SHP77 (cell line): ENCODE measurements around the gene PPEF1.
"Not testable (repeated sequence)": the region's sequence is repeated elsewhere in the genome, so short reads cannot be mapped to it uniquely, and the experiment has no call there.

Experiments used
- DNase-seq, 2 experiments: peaks; one replicate each; lab custom pipeline; 2025; lab: John Stamatoyannopoulos, UW

Gene PPEF1

DNA sequence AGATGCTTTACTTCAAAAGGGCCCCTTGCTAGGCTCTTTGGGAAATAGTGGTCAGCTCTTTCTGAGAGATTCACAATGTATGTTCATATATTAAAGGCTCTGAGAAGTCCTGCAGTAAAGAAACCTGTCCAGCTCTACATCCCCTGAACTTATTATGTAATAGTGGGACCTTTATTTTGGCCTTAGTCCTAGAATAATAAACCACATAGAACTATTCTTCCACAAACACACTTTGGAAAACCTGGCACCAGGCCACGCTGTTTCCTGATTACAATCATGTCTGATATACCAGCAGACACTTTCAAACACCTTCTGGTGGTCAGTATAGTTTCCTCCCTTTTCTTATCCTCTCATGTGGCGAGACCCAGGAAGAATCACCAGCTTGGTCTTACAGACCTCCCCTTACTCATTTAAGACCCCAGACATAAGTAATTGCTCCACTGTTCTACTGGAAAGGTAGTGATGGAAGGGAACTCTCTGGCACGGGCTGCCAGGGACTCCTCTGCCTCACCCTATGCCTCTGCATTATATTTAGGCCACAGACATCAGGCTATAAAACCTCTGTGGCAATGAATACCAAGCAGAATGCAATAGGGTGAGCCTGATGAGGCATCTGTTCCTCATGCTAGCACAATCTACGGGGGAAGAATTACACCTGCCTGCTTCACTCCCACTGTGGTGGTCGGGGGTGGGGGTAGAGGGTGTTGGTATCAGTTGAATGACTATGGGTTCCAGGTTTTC, 5.7 kb upstream of the PPEF1 start:
- DNase-seq, result no peak

DNA sequence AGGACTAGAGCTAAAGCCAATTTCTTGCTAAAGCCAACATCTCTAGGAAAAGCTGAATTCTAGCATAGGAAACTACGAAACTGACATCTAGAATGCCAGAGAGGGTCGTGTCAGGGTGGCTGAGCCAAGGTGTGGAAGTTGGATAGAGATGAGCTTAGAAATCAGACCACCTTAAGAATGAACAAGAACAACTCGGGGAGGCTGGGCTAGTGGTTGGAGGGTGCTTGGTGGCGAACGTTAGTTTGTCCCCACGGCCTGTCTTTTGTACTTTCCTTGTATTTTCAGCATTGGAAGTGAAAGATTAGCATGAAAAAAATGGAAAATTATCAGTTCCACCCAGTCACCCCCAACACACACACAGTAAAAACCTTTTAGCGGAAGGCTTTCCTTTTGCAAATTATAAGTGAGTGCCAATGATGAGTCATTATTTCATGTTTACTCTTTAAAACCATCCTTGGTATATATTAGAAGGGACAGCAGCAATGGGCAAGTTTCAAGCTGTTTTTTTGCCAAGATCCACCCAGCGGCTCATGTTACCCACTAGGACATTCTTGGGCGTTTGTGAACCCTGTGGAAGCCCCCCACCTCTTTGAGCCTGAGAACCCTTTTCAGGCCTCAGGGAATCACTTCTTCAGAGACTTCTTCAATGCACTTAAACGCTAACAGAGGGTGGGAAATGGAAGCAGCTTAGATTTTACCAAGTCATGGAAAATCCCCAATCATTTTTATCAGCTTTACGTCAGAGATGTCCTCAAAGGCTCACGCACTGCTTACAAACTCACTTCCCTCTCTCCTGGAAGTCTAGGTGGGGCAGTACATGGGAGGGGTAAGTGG, 4.9 kb upstream of the PPEF1 start:
- DNase-seq, result no peak

DNA sequence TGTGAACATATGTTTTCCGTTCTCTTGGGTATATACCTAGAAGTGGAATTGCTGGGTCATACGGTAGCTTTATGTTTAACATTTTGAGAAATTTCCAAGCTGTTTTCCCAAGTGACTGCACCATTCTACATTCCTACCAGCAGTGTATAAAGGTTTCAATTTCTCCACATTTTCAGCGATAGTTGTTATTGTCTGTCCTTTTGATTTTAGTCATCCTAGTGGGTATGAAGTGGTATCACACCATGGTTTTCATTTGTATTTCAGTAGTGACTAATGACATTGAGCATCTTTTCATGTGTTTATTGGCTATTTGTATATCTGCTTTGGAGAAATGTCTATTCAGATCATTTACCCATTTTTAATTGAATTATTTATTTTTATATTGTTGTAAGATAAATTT, 2.4 kb downstream of the PPEF1 start:
- no peak for DNase-seq

DNA sequence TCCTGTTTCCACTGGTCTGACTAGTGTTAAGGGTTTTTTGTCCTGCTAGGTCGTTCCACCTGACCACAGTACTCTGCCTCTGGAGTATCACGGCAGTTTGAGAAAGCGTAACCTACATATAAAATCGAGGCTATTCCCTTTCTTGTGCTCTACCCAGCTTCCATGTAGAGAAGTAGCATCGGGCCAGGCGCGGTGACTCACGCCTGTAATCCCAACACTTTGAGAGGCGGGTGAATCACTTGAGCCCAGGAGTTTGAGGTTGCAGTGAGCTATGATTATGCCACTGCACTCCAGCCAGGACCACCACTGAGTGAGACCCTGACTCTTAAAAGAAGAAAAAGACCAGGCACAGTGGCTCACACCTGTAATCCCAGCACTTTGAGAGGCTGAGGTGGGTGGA, 7.5 kb downstream of the PPEF1 start:
- DNase-seq, result no peak

DNA sequence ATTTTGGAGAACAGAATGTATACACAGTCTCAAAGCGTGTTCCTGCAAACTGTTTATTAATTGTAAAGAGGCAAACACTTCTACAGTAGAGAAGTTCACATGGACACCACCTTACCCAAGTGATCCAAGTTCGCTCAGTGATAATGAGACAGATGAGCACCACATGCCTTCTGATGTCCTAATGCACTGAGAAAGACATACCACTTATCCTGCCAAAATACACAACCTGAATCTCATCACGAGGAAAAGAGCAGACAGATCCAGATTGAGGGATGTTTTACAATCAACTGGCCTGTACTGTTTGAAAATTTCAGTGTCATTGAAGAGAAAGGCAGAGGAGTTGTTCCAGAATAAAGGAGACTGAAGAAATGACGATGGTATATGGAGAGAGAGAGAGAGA, 12.4 kb downstream of the PPEF1 start:
- no peak for DNase-seq

DNA sequence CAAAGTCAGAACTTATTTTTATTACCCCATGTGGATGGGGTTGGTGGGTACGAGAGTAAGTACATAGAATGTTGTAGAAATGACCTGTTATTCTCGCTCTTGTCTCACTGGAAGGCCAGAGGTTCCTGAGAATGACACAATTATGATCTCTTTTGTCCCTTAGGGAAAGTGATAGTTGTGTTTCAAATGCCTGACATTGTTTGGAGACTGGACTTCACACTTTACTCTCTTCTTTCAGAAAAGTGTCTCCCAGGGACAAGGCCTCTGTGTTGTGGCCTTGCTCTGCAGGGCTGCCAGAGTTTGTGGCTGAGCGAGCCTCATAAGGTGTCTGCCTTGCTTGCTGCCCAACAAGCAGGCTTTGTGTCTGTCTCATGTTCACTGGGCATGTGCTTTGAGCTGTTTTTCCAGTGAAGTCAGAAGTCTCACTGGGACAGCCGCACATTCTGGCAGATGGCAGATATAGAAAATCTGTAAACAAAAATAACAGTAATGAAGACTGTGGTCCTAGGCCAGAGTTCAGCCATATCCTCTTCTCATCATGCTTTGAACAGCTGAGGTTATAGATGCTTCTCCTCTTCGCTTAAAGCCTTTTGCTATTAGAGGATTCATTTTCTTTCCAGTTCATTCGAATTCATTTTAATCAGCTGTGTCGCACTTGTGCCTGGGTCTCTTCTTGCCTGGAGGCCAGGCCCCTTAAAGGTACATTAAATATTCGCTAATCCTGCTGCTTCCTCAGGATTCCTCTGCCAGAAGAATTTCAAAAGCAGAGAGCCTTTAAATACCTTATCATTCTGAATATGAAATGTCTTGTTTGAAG, 14.4 kb downstream of the PPEF1 start:
- no peak for DNase-seq

DNA sequence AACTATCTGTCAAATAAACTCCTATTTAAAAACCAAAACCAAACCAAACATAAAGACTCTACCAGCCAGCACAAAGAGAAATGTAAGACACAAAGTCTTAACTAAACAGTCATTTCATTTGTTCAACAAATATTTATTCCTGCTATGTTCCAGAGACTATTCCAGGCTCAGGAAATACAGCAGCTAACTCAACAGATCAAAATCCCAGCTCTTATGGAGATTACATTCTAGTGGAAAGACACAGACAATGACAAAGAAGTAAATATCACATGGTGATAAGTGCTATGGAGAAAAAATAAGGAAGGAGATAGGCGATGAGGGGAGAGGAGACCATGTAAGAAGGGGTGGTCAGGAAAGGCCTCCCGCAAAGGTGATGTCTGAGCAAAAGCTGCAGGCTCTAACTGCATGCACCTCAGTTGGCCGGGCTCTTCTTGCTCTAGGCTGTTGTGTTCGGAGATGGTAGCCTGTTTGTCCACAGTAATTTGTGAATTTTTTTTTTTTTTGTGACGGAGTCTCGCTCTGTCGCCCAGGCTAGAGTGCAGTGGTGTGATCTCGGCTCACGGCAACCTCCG, 15.1 kb downstream of the PPEF1 start:
- DNase-seq, result no peak

DNA sequence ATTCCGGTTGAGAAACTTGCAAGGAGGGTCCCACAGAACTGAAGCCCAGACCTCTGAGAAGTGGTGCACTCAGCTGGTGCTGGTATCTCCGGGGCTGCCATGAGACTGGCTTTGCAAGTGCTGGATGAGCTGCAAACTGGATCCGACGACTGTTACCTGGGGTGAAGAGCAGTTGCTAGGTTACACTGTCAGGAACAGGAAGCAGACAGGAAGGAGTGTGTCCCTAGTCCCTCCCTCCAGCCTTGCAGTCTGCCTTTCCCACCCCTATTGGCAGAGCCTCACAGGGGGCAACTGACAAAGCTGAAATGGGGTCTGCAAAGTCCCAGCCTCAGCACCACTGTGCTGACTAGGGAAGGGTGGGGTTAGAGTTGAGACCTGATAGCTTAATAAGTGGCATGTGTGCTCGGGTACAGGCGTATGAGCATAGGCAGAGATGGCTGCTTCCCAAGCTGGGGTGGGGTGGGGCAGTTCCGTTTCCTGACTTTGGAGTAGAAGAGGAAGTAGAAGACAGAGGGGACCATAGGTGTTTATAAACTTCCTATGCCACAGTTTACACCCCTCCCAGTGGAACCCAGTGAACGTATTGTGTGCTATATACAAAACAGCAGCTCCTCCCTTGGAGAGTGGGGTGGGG, 18.0 kb downstream of the PPEF1 start:
- DNase-seq, result no peak

DNA sequence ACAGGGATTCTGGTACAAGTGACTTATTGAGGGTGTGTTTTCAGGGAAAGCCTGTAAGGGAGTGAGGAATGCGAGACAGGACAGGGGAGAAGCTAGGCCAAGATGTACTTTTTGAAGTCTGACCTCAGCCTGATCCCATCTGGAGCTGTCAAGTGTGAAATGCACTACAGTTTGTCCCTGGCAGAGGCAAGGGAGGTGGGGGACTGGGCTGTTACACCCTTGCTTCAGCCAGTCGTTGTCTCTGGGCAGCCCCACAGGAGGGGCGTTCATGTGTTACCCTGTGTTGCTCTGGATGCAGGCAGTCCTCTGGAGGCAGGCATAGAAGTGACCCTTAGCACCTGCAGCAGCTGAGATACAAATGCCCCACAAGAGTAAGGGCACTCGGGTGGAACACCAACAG, 25.8 kb downstream of the PPEF1 start:
- DNase-seq, result no peak

DNA sequence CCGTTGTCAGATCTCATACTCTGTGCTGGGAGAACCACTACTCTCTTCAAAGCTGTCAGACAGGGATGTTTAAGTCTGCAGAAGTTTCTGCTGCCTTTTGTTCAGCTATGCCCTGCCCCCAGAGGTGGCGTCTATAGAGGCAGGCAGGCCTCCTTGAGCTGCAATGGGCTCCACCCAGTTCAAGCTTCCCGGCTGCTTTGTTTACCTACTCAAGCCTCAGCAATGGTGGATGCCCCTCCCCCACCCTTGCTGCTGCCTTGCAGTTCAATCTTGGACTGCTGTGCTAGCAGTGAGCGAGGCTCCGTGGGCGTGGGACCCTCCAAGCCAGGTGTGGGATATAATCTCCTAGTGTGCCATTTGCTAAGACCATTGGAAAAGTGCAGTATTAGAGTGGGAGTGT, 32.2 kb downstream of the PPEF1 start:
- peak in 1 of 2 experiments; percentile 7 for DNase-seq

DNA sequence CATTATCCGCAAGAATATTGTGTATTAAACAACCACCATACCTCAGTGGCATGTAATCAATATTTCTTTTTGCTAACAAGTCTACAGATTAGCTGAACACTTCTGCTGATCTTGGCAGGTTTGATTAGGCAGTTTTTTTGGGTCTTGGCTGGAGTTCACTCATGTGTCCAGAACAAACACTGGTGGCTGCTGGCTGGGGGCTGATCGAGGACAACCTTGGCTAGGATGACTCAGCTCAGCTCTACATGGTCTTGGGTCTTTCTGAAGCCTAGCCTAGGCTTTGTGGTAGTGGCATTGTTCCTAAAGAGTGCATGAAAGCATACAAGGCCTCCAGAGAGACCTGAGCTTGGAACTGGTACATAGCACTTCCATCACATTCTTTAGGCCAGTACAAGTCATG, 41.1 kb downstream of the PPEF1 start:
- no peak for DNase-seq

DNA sequence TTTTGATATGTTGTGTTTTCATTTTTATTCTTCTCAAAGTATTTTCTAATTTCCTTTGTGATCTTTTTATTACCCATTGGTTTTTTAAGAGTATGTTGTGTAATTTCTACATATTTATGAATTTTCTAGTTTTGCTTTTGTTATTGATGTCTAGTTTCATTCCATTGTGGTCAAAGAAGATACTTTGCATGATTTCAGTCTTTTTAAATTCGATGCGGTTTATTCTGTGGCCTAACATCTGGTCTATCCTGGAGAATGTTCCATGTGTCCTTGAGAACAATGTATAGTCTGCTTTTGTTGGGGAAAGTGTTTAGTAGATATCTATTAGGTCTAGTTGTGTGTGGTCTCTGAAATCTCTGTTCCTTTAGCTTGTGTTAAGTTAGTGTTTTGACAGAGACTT, 46.2 kb downstream of the PPEF1 start:
- DNase-seq, result no peak

DNA sequence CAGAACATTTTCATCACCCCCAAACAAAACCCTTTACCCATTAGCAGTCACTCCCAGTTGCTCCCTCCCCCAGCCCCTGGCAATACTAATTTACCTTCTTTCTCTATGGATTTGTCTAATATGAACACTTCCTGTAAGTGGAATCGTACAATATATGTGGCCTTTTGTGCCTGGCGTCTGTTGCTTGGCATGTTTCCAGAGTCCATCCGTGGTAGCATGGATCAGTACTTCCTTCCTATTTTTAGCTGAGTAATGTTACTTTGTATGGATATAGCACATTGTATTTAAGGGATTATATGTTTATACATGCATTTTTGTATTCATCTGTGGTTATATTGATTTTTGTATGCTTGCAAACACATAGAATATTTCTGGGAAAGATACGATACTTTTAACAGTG, 48.2 kb downstream of the PPEF1 start:
- DNase-seq, result no peak

DNA sequence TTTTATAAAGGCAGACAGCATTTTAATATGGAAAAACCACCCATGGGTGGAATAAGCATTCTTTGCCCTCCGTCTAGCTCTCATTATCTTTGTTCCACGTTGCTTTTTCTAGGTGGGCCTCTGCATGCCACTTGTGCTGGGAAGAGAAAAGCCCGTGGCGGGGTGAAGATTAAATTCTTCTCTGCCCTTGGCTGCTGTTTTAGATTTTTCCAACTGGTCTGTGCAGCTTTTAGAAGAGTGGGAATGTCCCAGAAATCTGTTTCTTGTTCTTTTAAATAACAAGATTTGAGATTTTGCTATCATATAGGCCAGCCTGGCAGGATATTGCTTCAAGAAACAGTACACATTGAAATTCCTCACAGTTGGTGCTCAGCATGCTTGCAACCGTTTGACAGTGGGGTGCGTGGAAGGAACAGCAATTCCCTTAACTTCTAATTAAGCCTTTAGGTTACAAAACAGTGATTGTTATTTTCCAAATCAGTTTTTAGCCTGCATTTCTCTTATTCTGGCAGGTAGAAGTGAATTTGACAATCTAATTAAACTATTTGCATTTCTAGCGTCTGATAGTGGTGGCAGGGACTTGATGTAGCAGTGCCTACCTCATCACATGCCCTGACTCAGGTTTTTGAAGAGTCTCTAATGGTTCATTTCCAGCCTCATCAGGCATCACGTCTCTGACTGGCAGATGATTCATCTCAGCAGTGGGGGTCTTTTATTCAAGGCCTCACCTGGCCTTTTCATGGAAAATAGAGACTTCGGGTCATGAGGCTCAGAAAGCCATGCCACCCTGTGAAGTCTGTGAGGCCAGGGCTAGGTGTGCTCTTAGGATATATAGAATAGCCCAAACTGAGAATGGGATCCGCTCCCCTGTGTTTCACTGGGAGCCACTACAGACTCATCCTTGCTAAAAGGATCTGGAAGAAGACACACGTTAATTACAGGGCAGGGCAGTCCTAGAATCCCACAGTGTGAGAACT, 50.8 kb downstream of the PPEF1 start:
- DNase-seq, result no peak

DNA sequence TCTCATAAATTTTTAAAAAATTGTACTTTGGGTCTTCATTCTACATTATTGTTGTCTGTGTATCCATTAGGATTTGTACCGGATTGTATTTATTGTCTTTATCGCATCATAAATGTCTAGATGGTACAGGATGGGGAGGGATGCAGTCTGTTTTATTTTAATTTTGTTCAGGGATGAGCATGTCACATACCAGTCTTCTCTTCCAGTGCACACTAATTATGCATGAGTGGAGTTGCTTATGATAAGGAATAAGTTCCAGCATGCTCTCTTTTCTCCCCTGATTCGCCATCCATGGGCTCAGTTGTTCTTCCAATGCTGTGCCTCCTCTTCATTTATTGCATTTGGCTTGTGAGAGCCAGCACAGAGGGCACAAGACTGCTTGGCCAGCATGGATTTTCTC, 54.3 kb downstream of the PPEF1 start:
- no peak for DNase-seq

DNA sequence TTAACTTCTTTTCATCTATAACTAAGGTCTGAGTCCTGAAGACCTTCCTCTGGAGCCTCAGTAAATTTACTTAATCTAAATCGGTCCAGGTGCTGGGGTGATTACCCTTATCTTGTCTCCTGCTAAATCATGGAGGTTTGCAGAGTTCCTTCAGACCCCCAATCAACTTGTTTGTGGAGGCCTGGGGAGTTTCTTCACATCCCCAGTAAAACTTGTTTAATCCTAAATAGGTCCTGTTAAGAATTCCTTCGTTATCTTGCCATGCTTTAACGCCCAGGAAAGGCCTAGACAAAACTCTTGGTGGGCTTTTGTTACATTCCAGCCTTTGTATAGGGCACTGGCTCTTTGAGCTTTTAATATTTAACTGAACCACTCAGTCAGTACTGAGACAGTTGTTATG, 55.7 kb downstream of the PPEF1 start:
- DNase-seq, result not testable (repeated sequence)

DNA sequence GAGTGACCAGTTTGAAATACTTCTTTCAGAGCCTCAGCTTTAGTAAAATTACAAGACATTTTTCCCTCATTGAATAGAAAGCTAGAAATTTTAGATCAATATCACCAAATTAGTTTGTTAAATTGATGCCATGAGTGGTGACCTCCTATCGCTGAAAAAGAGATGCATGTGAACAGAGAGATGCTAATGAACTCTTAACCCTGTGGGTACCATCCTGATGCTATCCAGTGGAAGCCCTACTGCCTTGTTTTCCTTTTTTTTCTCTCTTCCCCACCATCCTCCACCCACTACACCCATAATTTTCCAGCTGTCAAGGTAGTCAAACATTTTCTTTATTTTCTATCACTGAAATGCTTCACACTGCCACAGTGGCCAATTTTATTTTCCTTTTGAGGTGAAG, 61.9 kb downstream of the PPEF1 start:
- DNase-seq, result no peak

DNA sequence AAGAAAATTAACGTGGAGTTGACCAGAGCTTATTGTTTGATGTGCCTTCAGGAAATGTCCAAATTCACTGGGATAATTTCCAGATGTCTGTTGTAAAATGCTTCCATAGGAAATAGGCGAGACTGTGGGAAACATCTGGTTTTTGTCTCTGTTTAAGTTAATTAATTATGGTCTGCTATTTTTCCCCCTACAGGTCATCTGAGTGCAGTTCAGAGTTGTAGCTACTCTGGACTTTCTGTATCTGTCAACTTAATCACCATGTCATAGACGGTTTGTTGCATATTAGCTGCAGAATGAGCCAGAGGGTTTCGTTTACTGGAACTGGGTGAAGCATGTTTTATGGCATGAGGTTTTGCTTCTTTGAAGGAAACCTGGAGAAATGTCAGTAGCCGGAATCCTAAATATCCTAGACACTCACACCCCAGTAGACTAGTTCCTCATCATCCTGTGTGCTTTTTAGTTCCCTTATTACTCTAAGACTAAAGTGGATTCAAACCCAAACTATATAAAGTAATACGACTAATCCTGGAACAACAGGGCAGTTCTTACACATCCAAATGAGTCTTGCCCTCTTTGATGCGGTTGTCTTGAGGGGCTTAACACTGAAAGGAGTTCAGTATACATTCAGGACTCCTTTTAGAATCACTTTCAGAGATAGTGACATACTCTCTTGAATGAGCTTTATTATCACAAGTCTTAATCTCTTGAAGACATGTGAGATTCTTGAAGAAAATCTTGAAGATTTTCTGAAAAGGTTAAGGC, 62.5 kb downstream of the PPEF1 start:
- DNase-seq, result no peak

DNA sequence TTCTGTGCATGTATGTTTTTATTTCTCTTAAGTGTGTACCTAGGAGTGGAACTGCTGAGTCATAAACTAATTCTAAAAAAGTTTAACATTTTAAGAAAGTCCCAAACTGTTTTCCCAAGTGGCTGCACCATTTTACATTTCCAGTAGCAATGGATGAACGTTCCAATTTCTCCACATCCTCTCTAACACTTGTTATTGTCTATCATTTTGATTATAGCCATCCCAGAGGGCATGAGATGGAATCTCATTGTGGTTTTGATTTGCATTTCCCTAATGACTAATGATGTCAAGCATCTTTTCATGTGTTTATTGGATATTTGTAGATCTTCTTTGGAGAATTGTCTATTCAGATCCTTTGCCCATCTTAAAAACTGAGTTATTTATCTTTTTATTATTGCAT, 82.5 kb downstream of the PPEF1 start:
- DNase-seq, result no peak

DNA sequence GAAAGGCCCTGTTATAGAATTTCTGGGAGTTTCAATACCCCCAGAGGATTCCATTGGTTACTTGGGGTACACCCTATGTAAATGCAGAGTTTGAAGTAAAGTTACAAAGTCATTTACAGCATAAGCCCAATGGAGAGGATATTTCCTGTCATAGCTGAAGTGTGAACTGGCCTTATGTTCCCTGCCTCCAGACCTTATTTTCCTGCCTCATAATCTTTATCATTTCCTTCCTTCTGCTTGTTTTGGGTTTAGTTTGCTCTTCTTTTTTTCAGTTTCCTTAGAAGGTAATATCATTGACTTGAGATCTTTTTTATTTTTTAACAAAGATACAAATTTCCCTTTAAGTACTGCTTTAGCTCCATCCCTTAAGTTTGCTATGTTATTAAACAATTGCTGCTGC, 85.4 kb downstream of the PPEF1 start:
- no peak for DNase-seq
